Gastroesophageal sphincter (tissue), 4 donors: Measurements from ENCODE around the gene C1orf167. TPM values are rescaled to one million over a fixed set of nuclear protein-coding genes. Genes with fewer than 3 reads are reported as not detected.
"Not testable (repeated sequence)": the region's sequence is repeated elsewhere in the genome, so short reads cannot be mapped to it uniquely, and the experiment has no call there.

Experiments used
- ATAC-seq: fragments of 150-250 bp; one replicate; pipeline ENCODE4 v1.9.1; 2016; ENCODE audit warnings: mild to moderate bottlenecking, moderate library complexity
- H3K27ac ChIP-seq, 4 donors: fragments of 200-600 bp; sonication (generic) in 3 of 4; 1 replicate in 3 of 4; 2 replicates in 1 of 4; pipeline ENCODE4 v1.5.1; 2016 to 2019
- H3K27me3 ChIP-seq: fragments of 200-600 bp; sonication (generic); one replicate; pipeline ENCODE4 v1.5.1; 2019
- H3K36me3 ChIP-seq, 2 donors: fragments of 200-600 bp; sonication (generic); one replicate each; pipeline ENCODE4 v1.5.1; 2019; ENCODE audit warnings: control low read depth in 1 of 2
- H3K4me1 ChIP-seq, 3 donors: fragments of 200-600 bp; sonication (generic); 1 replicate in 2 of 3; 2 replicates in 1 of 3; pipeline ENCODE4 v1.5.1; 2016 to 2019; ENCODE audit warnings: control low read depth in 2 of 3
- H3K4me3 ChIP-seq, 2 donors: fragments of 200-600 bp; sonication (generic); one replicate each; pipeline ENCODE4 v1.5.1; 2019; ENCODE audit warnings: mild to moderate bottlenecking in 1 of 2, moderate library complexity in 1 of 2
- H3K9me3 ChIP-seq, 3 donors: fragments of 200-600 bp; sonication (generic); one replicate each; pipeline ENCODE4 v1.5.1; 2017 to 2019; ENCODE audit warnings: control low read depth in 2 of 3
- CTCF ChIP-seq, 4 experiments: fragments of 200-600 bp in 2 of 4; fragments of 450-650 bp in 2 of 4; sonication (generic) in 1 of 4; IDR thresholded peaks; one replicate each; pipeline ENCODE4 v1.5.1; 2017 to 2019; ENCODE audit warnings: antibody characterized with exemption in 4 of 4, mild to moderate bottlenecking in 2 of 4, moderate library complexity in 2 of 4
- EP300 ChIP-seq: sonication (generic); formaldehyde crosslinking; IDR thresholded peaks from one replicate; pipeline ENCODE4 v1.6.1; 2017; ENCODE audit warnings: antibody characterized with exemption, mild to moderate bottlenecking
- POLR2A ChIP-seq, 2 donors: fragments of 450-650 bp; IDR thresholded peaks; one replicate each; pipeline ENCODE4 v1.6.1; 2017; ENCODE audit warnings: antibody characterized with exemption in 2 of 2, mild to moderate bottlenecking in 2 of 2, moderate library complexity in 1 of 2
- POLR2AphosphoS5 ChIP-seq: sonication (generic); formaldehyde crosslinking; IDR thresholded peaks from one replicate; pipeline ENCODE4 v1.6.1; 2017; ENCODE audit warnings: antibody characterized with exemption
- WGBS, 2 donors: methylation state at CpG; one replicate each; pipeline ENCODE4 v1.1.5; 2018; ENCODE audit warnings: low coverage in 1 of 2; 5-methylcytosine and 5-hydroxymethylcytosine counted together
- total RNA-seq, 4 donors: library from RNA; depleted of rRNA; stranded (reverse); fragments of >200 nt; gene quantifications; one replicate each; pipeline ENCODE4 v1.1.0, GENCODE V29; 2016

Gene C1orf167
- total RNA-seq, 4 donors from 2014 or later: 0.35 to 1.4 (median 0.75) TPM

GRCh38 chr1:11800756-11801433 lies 38.9 kb downstream of the C1orf167 start:
- no peak overlapping the region for H3K4me3 ChIP-seq
- H3K27ac ChIP-seq: peak overlapping the region in 2 of 4 donors; percentile 93 to 99
- peaks cover 0 to 55% (median 10%) of the 10 kb centered on the region in 3 donors for H3K4me1 ChIP-seq
- no peaks in the 10 kb centered on the region for H3K9me3 ChIP-seq
- H3K36me3 ChIP-seq: peaks cover 0 to 45% of the 10 kb centered on the region in 2 donors
- TF ChIP-seq POLR2AphosphoS5 (no peak), POLR2A (IDR thresholded peaks at IDR 0.05) (no peak), CTCF (IDR thresholded peaks at IDR 0.05) (no peak), EP300 (no peak)
- no peak for ATAC-seq
- 88 to 100% methylated on average over 1 to 6 of the region's 21 CpGs for WGBS, 2 donors
- no peaks in the 10 kb centered on the region for H3K27me3 ChIP-seq

- ATAC-seq: no peak
- H3K27ac ChIP-seq: peak overlapping the region; percentile 93 to 99 (median 98)
- peaks cover 0 to 39% of the 10 kb centered on the region in 2 donors for H3K36me3 ChIP-seq
- peak overlapping the region; percentile 40 to 92 for H3K4me3 ChIP-seq
- TF ChIP-seq CTCF (IDR thresholded peaks at IDR 0.05) (peak in 1 of 4 experiments; percentile 1), POLR2AphosphoS5 (peak; percentile 12), POLR2A (IDR thresholded peaks at IDR 0.05) (no peak), EP300 (no peak)
- H3K27me3 ChIP-seq: no peaks in the 10 kb centered on the region
- H3K9me3 ChIP-seq: no peaks in the 10 kb centered on the region
- 0 to 4% methylated on average over 3 of the region's 6 CpGs for WGBS, 2 donors
- peaks cover 0 to 59% (median 19%) of the 10 kb centered on the region in 3 donors for H3K4me1 ChIP-seq
Measured at GRCh38 chr1:11802616-11802972, 40.6 kb downstream of the C1orf167 start.

- WGBS, 2 donors: 0% methylated on average over 4 of the region's 28 CpGs
- ATAC-seq: peak; percentile 75
- Histone ChIP-seq H3K27me3 (no peaks in the 10 kb centered on the region), H3K27ac (peak overlapping the region; percentile 93 to 99 (median 98)), H3K36me3 (peaks cover 0 to 36% of the 10 kb centered on the region in 2 donors), H3K9me3 (no peaks in the 10 kb centered on the region), H3K4me3 (peak overlapping the region; percentile 40 to 92), H3K4me1 (peaks cover 0 to 66% (median 19%) of the 10 kb centered on the region in 3 donors)
- TF ChIP-seq CTCF (IDR thresholded peaks at IDR 0.05): peak in 1 of 4 experiments; percentile 25
- TF ChIP-seq EP300: no peak
- TF ChIP-seq POLR2A (IDR thresholded peaks at IDR 0.05): peak; percentile 30 to 33
- TF ChIP-seq POLR2AphosphoS5: peak; percentile 86
Measured at GRCh38 chr1:11802973-11803885, 41.2 kb downstream of the C1orf167 start.

- Histone ChIP-seq H3K36me3 (peaks cover 0 to 34% of the 10 kb centered on the region in 2 donors), H3K27ac (peak overlapping the region; percentile 93 to 99 (median 98)), H3K4me1 (peaks cover 0 to 74% (median 19%) of the 10 kb centered on the region in 3 donors), H3K4me3 (peak overlapping the region; percentile 40 to 92)
- WGBS, 2 donors: 82% methylated on average over 5 of the region's 9 CpGs; no CpG with 5 or more reads in 1 of the 2 donors
- not testable (repeated sequence) for H3K9me3 ChIP-seq, H3K27me3 ChIP-seq, ATAC-seq
Measured at GRCh38 chr1:11803924-11804665, 42.1 kb downstream of the C1orf167 start.
